ENCODE measurements around the gene DEPP1.

- TF ChIP-seq SMC3 (conservative IDR thresholded peaks at IDR 0.05; ENCODE audit: poor library complexity), result no peak
- TF ChIP-seq, protein P1, sequence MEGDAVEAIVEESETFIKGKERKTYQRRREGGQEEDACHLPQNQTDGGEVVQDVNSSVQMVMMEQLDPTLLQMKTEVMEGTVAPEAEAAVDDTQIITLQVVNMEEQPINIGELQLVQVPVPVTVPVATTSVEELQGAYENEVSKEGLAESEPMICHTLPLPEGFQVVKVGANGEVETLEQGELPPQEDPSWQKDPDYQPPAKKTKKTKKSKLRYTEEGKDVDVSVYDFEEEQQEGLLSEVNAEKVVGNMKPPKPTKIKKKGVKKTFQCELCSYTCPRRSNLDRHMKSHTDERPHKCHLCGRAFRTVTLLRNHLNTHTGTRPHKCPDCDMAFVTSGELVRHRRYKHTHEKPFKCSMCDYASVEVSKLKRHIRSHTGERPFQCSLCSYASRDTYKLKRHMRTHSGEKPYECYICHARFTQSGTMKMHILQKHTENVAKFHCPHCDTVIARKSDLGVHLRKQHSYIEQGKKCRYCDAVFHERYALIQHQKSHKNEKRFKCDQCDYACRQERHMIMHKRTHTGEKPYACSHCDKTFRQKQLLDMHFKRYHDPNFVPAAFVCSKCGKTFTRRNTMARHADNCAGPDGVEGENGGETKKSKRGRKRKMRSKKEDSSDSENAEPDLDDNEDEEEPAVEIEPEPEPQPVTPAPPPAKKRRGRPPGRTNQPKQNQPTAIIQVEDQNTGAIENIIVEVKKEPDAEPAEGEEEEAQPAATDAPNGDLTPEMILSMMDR (IDR thresholded peaks at IDR 0.05; ENCODE audit: poor library complexity, severe bottlenecking), result no peak
- no peak for TF ChIP-seq EP300 (conservative IDR thresholded peaks at IDR 0.05; ENCODE audit: poor library complexity, severe bottlenecking)
- no peak for TF ChIP-seq REST (IDR thresholded peaks at IDR 0.05; ENCODE audit: borderline replicate concordance)
- no peak for TF ChIP-seq POLR2AphosphoS5 (IDR thresholded peaks at IDR 0.05)
- no peak for TF ChIP-seq RAD21 (conservative IDR thresholded peaks at IDR 0.05)
- no peak for TF ChIP-seq MXI1 (conservative IDR thresholded peaks at IDR 0.05; ENCODE audit: poor library complexity, severe bottlenecking)
- no peak for TF ChIP-seq TAF1 (IDR thresholded peaks at IDR 0.05; ENCODE audit: low read depth)
Measured at GRCh38 chr10:44972874-44973306, 5.7 kb downstream of the DEPP1 start.
